ENCODE data around the gene MAML3. TPM values are rescaled to one million over a fixed set of nuclear protein-coding genes. Genes with fewer than 3 reads are reported as not detected.

MAML3 gene
- total RNA-seq, 6 donors from 2014 or later: 9.6 to 31.4 (median 14.5) TPM

- ATAC-seq (ENCODE audit: low FRiP score in 2 of 2): no peak
- WGBS, 2 donors: 64 to 74% methylated on average over 3 of the region's 3 CpGs
- peak overlapping the region in 3 of 4 donors; percentile 67 to 72 (median 72) for H3K27ac ChIP-seq
- TF ChIP-seq POLR2A (IDR thresholded peaks at IDR 0.05): no peak
- TF ChIP-seq CTCF (IDR thresholded peaks at IDR 0.05): no peak
- no peak for TF ChIP-seq EP300 (IDR thresholded peaks at IDR 0.05)
- no peak for TF ChIP-seq POLR2AphosphoS5 (IDR thresholded peaks at IDR 0.05)
- H3K4me3 ChIP-seq: no peak overlapping the region
- peaks cover 0 to 4% (median 0%) of the 10 kb centered on the region in 4 donors for H3K9me3 ChIP-seq
- H3K4me1 ChIP-seq: peaks cover 24 to 28% (median 26%) of the 10 kb centered on the region in 4 donors
- no peaks in the 10 kb centered on the region for H3K27me3 ChIP-seq
- DNase-seq: no peak
- no peaks in the 10 kb centered on the region for H3K36me3 ChIP-seq
These were observed 340.1 kb downstream of the MAML3 start for GRCh38 chr4:139813881-139814280.

DNA sequence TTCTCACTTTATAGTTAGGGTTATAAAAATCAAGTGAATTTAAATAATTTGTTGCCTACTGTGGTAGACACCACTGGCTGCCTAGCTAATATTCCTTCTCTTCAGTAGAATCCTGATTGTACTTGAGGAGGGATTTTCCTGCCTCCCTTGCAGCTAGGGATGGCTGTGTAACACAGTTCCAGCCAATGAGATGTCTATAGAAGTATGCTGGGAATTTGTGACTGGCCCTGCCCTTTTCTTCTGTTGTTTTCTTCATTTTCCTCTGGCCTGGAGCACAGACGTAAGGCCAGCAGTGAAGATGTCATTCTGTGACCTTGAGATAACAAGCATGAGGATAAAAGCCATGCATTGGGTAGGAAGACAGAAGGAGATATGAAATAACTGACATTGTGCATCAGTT is 343.3 kb downstream of the MAML3 start:
- Histone ChIP-seq H3K27ac (no peak overlapping the region), H3K9me3 (peaks cover 0 to 4% (median 0%) of the 10 kb centered on the region in 4 donors), H3K27me3 (no peaks in the 10 kb centered on the region), H3K4me1 (peaks cover 30 to 35% (median 32%) of the 10 kb centered on the region in 4 donors), H3K4me3 (no peak overlapping the region), H3K36me3 (no peaks in the 10 kb centered on the region)
- 94 to 96% methylated on average over 1 of the region's 1 CpG for WGBS, 2 donors
- DNase-seq (no peak), ATAC-seq (ENCODE audit: low FRiP score in 2 of 2) (no peak)
- TF ChIP-seq POLR2A (IDR thresholded peaks at IDR 0.05) (no peak), POLR2AphosphoS5 (IDR thresholded peaks at IDR 0.05) (no peak), CTCF (IDR thresholded peaks at IDR 0.05) (no peak), EP300 (IDR thresholded peaks at IDR 0.05) (no peak)

- H3K36me3 ChIP-seq: no peaks in the 10 kb centered on the region
- H3K4me1 ChIP-seq: peaks cover 21 to 25% (median 23%) of the 10 kb centered on the region in 4 donors
- peak overlapping the region in 2 of 4 donors; percentile 5 to 76 for H3K27ac ChIP-seq
- H3K4me3 ChIP-seq: no peak overlapping the region
- TF ChIP-seq POLR2AphosphoS5 (IDR thresholded peaks at IDR 0.05): no peak
- no peaks in the 10 kb centered on the region for H3K27me3 ChIP-seq
- 70 to 82% methylated on average over 3 of the region's 3 CpGs for WGBS, 2 donors
- H3K9me3 ChIP-seq: peaks cover 0 to 4% (median 0%) of the 10 kb centered on the region in 4 donors
- no peak for ATAC-seq (ENCODE audit: low FRiP score in 2 of 2)
- no peak for DNase-seq
These were observed 344.2 kb downstream of the MAML3 start for GRCh38 chr4:139809757-139810140.

GRCh38 chr4:139808808-139809756 is 344.9 kb downstream of the MAML3 start:
- 37 to 46% methylated on average over 11 of the region's 11 CpGs for WGBS, 2 donors
- Histone ChIP-seq H3K9me3 (peaks cover 0 to 4% (median 0%) of the 10 kb centered on the region in 4 donors), H3K27ac (peak overlapping the region; percentile 2 to 76 (median 18)), H3K4me1 (peaks cover 16 to 19% (median 18%) of the 10 kb centered on the region in 4 donors), H3K36me3 (no peaks in the 10 kb centered on the region), H3K4me3 (no peak overlapping the region), H3K27me3 (no peaks in the 10 kb centered on the region)
- TF ChIP-seq POLR2AphosphoS5 (IDR thresholded peaks at IDR 0.05) (no peak), POLR2A (IDR thresholded peaks at IDR 0.05) (no peak), EP300 (IDR thresholded peaks at IDR 0.05) (no peak), CTCF (IDR thresholded peaks at IDR 0.05) (no peak)
- ATAC-seq (ENCODE audit: low FRiP score in 2 of 2): peak in 1 of 2 donors; percentile 12
- no peak for DNase-seq

- Histone ChIP-seq H3K36me3 (no peaks in the 10 kb centered on the region), H3K4me3 (no peak overlapping the region), H3K9me3 (peaks cover 0 to 4% (median 0%) of the 10 kb centered on the region in 4 donors), H3K27ac (peak overlapping the region; percentile 2 to 76 (median 18)), H3K27me3 (no peaks in the 10 kb centered on the region), H3K4me1 (peaks cover 16 to 17% (median 16%) of the 10 kb centered on the region in 4 donors)
- TF ChIP-seq POLR2AphosphoS5 (IDR thresholded peaks at IDR 0.05) (no peak), EP300 (IDR thresholded peaks at IDR 0.05) (no peak), POLR2A (IDR thresholded peaks at IDR 0.05) (no peak)
- DNase-seq (no peak), ATAC-seq (ENCODE audit: low FRiP score in 2 of 2) (no peak)
- 53 to 57% methylated on average over 4 of the region's 4 CpGs for WGBS, 2 donors
These were observed 345.6 kb downstream of the MAML3 start for GRCh38 chr4:139808381-139808807.

Data from upper lobe of left lung (tissue), 6 donors.